GM19372 (cell line): Measurements from ENCODE around the gene OSTF1.

Experiments used
- ATAC-seq: cut with Tn5 transposase; IDR thresholded peaks from one replicate; pipeline ENCODE4 v1.9.1; 2021; ENCODE audit warnings: mild to moderate bottlenecking, low read depth, moderate library complexity; ENCODE audit not compliant: unreplicated experiment

OSTF1 gene

GRCh38 chr9:75084081-75084672, 4.1 kb upstream of the OSTF1 start:
- ATAC-seq = no peak

- no peak for ATAC-seq
These were observed 2.7 kb upstream of the OSTF1 start for GRCh38 chr9:75085640-75086039.

GRCh38 chr9:75086541-75087288, 1.6 kb upstream of the OSTF1 start:
- no peak for ATAC-seq

- ATAC-seq = no peak
These were observed 958 bp upstream of the OSTF1 start for GRCh38 chr9:75087289-75087823.

- ATAC-seq = peak; percentile 28
These were observed 495 bp downstream of the OSTF1 start for GRCh38 chr9:75088646-75089372.

GRCh38 chr9:75089373-75089766, 1.1 kb downstream of the OSTF1 start:
- no peak for ATAC-seq

GRCh38 chr9:75090579-75090978, 2.3 kb downstream of the OSTF1 start:
- no peak for ATAC-seq

GRCh38 chr9:75092766-75093165, 4.5 kb downstream of the OSTF1 start:
- no peak for ATAC-seq

GRCh38 chr9:75096796-75097195, 8.5 kb downstream of the OSTF1 start:
- ATAC-seq = no peak

GRCh38 chr9:75101004-75101588, 12.8 kb downstream of the OSTF1 start:
- ATAC-seq = no peak

GRCh38 chr9:75102177-75102790, 14.0 kb downstream of the OSTF1 start:
- ATAC-seq = no peak

- no peak for ATAC-seq
These were observed 16.3 kb downstream of the OSTF1 start for GRCh38 chr9:75104607-75105006.

- ATAC-seq = no peak
These were observed 16.8 kb downstream of the OSTF1 start for GRCh38 chr9:75105019-75105540.

GRCh38 chr9:75105841-75106240, 17.5 kb downstream of the OSTF1 start:
- ATAC-seq = no peak

- no peak for ATAC-seq
These were observed 18.5 kb downstream of the OSTF1 start for GRCh38 chr9:75106857-75107256.

- no peak for ATAC-seq
These were observed 20.3 kb downstream of the OSTF1 start for GRCh38 chr9:75108571-75108970.

GRCh38 chr9:75109210-75109839, 21.0 kb downstream of the OSTF1 start:
- no peak for ATAC-seq

GRCh38 chr9:75111019-75111622, 22.8 kb downstream of the OSTF1 start:
- no peak for ATAC-seq

GRCh38 chr9:75112789-75113188, 24.5 kb downstream of the OSTF1 start:
- ATAC-seq = no peak
